HuH-7 (cell line): ENCODE results near the gene LBP.
A peak's percentile ranks its signal among the peaks of the same experiment; 100 is the strongest.
"Not testable (repeated sequence)": the region's sequence is repeated elsewhere in the genome, so short reads cannot be mapped to it uniquely, and the experiment has no call there.

Source experiments
- DNase-seq: peaks from one replicate; pipeline ENCODE4 v3.0.0; 2011; ENCODE audit warnings: low spot score

LBP gene, protein sequence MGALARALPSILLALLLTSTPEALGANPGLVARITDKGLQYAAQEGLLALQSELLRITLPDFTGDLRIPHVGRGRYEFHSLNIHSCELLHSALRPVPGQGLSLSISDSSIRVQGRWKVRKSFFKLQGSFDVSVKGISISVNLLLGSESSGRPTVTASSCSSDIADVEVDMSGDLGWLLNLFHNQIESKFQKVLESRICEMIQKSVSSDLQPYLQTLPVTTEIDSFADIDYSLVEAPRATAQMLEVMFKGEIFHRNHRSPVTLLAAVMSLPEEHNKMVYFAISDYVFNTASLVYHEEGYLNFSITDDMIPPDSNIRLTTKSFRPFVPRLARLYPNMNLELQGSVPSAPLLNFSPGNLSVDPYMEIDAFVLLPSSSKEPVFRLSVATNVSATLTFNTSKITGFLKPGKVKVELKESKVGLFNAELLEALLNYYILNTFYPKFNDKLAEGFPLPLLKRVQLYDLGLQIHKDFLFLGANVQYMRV

DNA sequence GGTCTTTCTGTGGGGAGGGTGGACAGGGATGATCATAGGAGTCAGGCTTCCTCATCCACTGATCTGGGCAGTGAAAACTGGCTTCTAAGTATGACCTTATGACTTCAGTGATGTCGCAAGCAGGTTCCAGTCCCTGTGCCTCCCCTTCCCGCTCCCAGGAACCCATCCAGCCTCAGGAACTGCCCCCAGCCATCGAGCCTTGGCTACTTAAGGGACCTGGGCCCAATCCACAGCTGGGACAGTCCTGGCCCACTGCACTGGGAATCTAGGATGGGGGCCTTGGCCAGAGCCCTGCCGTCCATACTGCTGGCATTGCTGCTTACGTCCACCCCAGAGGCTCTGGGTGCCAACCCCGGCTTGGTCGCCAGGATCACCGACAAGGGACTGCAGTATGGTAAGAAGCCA lies at the start of gene LBP:
Gene LBP (plus strand): TSS at position 236 of the 405 bp plus-strand sequence. CDS start 35 bp downstream, at position 271.
- peak; percentile 38 for DNase-seq

GRCh38 chr20:38297916-38298674 lies 48.2 kb upstream of the LBP start:
- DNase-seq = no peak

DNA sequence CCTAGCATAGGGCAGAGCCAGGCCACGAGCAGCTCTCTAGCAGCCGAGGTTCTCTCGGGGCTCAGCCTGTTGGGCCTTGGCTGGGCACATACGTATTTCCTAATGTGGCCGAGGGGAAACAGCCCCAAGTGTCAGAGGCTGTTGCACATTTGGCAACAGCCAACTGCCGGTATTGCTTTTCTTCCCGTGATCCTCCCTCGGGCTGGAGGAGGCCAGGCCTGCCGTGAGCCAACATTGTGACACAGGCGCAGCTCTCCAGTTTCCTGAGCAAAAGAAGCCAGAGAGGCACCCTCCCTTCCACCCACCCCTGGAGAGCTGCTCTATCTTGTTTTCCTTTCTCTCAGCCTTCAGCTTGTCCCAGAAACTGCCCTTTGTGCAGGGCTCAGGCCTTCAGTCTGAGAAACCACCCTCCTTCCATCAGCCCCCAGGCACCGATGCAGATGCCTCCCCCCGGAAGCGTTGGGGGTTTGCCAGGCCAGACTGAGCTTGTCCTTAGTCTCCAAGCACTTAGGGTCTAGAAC lies 47.5 kb upstream of the LBP start:
- DNase-seq = no peak

- no peak for DNase-seq
Observed at GRCh38 chr20:38299963-38300362, 46.3 kb upstream of the LBP start.

- DNase-seq = no peak
Observed at GRCh38 chr20:38300438-38300837, 45.8 kb upstream of the LBP start.

GRCh38 chr20:38301309-38301708 lies 45.0 kb upstream of the LBP start:
- no peak for DNase-seq

- DNase-seq = no peak
Observed at GRCh38 chr20:38302786-38303185, 43.5 kb upstream of the LBP start.

DNA sequence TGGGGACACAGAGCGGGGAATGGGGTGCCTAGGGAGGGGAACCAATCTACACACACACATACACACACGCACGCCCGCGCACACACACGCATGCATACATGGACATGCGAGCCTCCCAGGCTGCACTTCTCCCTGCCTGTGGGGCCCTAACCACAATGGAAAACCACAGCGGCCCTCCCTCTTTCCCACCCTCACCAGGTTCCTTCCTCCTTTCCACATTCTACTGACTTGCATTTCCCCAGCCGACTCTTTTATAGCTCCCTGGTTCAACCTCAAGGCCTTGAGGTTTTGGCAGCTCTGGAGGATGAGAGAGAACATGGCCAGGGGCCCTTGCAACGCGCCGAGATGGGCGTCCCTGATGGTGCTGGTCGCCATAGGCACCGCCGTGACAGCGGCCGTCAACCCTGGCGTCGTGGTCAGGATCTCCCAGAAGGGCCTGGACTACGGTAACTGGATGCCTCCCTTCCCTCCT lies 42.3 kb upstream of the LBP start, which contains the start of gene BPI:
Gene BPI (plus strand): TSS at position 249 of the 472 bp plus-strand sequence. CDS start 68 bp downstream, at position 317.
- no peak for DNase-seq

DNA sequence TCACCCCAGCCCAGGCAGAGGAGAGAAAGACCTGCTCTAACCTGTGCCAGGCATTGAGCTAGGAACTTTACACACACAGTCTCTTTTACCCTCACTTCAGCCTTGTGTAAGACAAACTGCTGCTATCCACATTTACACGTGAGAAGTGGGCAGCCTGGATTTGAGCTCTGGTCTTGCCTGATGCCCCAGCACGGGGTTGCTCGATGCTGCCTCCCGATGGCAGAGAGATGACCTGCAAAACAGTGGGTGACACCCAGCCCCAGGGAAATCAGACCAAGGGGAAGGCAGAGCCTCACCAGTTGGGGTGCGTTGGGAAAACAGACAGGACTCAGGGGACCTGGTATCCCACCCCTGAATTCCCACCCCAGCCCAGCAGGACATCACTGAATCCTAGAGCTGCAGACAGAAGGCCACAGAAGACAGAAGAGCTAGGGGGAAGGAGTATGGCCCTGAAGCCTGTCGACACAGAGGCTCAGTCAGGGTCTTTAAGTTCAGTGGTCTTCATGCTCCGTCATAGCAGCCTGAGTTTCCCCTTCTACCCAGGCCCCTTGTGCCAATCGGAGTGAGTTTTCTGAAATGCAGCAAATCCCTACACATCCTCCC lies 41.3 kb upstream of the LBP start:
- DNase-seq = peak; percentile 58

- no peak for DNase-seq
Observed at GRCh38 chr20:38305541-38305940, 40.7 kb upstream of the LBP start.

- no peak for DNase-seq
Observed at GRCh38 chr20:38306379-38306778, 39.9 kb upstream of the LBP start.

DNA sequence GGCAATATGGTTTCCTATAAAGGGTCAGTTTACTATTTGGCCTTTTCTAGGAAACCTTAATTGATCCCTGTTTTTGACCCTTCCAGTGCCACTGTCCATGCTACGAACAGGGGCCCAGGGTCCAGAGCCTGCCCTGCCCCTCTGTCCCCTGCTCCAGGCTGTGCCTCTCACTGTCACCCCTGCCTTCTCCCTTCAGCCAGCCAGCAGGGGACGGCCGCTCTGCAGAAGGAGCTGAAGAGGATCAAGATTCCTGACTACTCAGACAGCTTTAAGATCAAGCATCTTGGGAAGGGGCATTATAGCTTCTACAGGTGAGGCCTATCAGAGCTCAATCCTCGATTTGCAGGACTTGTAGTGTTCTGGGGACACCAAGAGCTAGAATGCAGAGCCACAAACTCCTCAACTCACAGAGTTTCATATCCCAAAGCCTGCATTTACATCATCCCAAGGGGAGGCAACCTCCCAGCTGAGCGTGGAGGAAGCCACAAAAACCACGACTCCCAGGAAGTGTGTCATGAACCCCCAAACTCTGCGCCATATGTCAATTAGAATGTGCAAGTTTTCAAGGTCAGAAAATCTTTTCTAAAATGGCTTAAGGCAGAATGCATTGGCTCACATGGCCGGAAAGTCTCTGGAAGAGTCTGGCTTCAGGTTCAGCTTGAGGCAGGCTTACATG lies 38.8 kb upstream of the LBP start:
- no peak for DNase-seq

GRCh38 chr20:38308047-38308438 lies 38.2 kb upstream of the LBP start:
- no peak for DNase-seq

GRCh38 chr20:38308447-38308846 lies 37.8 kb upstream of the LBP start:
- no peak for DNase-seq

GRCh38 chr20:38311091-38311490 lies 35.2 kb upstream of the LBP start:
- no peak for DNase-seq

DNA sequence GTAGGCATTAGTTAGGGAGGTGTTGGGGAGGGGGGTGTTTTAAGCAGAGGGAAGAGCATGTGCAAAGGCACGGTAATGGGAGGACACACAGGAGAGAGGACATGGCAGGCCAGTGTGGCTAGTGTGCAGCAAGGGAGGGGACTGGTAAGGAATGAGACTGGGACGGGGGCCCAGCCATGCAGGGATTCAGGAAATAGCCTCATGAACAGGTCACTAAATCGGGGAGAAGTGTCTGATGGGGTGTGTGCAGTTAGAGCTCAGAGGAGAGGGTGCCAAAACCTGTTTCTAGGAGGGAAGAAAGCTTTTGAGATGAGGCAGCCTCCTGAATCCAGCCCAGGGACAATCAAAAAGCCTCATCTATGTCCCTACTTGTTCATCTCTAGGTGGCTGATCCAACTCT lies 34.8 kb upstream of the LBP start:
- DNase-seq = no peak

DNA sequence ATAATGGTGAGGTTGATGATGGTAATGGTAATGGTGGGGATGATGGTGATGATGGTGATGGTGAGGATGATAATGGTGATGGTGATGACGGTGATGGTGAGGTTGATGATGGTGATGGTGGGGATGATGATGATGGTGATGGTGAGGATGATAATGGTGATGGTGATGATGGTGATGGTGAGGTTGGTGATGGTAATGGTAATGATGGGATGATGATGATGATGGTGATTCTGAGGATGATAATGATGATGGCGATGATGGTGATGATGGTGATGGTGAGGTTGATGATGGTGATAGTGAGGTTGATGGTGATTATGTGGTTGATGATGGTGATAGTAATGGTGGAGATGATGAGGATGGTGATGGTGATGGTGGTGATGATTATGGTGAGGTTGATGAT lies 32.6 kb upstream of the LBP start:
- DNase-seq = no peak

DNA sequence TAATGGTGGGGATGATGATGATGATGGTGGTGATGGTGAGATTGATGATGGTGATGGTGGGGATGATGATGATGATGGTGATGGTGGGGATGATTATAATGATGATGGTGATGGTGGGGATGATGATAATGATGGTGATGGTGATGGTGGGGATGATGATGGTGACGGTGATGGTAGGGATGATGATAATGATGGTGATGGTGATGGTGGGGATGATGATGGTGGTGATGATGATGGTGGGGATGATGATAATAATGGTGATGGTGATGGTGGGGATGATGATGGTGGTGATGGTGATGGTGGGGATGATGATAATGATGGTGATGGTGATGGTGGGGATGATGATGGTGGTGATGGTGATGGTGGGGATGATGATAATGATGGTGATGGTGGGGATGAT lies 31.9 kb upstream of the LBP start:
- not testable (repeated sequence) for DNase-seq

- no peak for DNase-seq
Observed at GRCh38 chr20:38315290-38315966, 30.9 kb upstream of the LBP start.

GRCh38 chr20:38316341-38316740 lies 29.9 kb upstream of the LBP start:
- DNase-seq = no peak

GRCh38 chr20:38317422-38317821 lies 28.9 kb upstream of the LBP start:
- DNase-seq = no peak
